ENCODE data around the gene BARHL2.

The BARHL2 gene

DNA sequence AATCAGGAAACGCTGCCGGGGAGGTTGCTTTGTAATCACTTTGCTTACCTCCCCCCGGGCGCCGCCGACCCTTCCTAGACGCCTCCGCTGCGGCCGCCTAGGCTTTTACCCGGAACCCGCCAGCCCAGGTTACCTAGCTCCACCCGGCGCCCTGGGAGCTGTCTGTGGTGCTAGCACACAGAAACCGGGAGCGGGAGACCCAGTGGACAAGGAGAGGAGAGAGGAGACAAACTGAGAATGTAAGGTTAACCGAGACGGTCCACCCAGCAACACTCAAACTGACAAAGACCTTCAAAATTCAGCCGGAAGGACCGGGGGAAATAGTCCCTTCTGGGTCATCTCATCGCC, 9.8 kb downstream of the BARHL2 start:
- Histone ChIP-seq H3K27me3 (ENCODE audit: insufficient read depth, low read length) (peaks cover 97% of the 10 kb centered on the region), H3K4me1 (ENCODE audit: insufficient read depth, low read length) (peaks cover 25% of the 10 kb centered on the region), H3K36me3 (ENCODE audit: insufficient read depth, low read length) (no peaks in the 10 kb centered on the region), H3K9ac (ENCODE audit: low read depth, low read length) (no peak overlapping the region), H3K4me3 (ENCODE audit: low read length) (peak overlapping the region; percentile 49), H3K27ac (ENCODE audit: low read depth, low read length) (no peak overlapping the region), H3K9me3 (ENCODE audit: insufficient read depth, low read depth, low read length) (no peaks in the 10 kb centered on the region)
- WGBS, result under 1% methylated on average over 21 of the region's 21 CpGs

DNA sequence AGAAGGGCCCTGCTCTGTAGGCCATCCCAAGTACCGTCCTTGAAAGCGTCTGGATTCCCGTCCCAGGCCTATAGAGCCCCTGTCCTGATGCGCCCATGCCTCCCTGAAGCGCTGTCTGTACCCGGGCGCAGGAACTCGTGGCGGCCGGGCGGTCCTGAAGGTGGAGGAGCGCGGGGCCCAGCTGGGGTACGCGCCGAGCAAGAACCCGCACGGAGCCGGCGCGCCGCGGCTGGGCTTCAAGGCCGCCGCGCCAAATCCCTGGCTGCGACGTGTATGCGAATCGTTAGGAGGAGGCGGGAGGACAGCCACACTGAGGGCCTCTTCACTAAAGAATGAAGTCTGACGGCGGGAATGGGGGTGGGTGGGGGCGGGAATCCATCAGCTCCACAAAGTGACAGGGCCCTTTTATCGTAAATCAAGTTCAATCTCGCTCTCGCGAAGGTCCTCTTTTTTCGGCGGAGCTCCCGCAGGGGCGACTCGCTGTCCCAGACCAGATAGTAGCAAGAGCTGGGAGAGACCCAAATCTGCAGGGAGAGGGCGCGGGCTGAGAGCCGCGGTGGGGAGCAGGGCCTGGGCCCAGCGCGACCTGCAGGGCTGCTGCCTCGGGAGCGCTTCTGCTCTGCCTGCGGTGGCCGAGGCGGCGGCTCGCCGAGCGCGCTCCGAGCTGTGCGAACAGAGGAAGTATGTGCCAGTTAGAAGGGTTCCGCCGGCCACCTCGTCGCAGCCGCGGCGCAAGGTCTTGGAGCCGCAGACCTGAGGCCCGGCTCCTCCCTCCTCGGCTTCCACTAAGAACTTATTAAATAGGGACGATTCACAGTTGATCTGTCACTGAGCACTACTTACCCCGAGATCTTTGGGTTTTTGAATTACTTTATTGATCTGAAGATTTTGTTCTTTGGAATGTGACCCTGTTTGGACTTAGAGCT, 10.4 kb downstream of the BARHL2 start:
- Histone ChIP-seq H3K27me3 (ENCODE audit: insufficient read depth, low read length) (peaks cover 97% of the 10 kb centered on the region), H3K4me3 (ENCODE audit: low read length) (peak overlapping the region; percentile 49)

DNA sequence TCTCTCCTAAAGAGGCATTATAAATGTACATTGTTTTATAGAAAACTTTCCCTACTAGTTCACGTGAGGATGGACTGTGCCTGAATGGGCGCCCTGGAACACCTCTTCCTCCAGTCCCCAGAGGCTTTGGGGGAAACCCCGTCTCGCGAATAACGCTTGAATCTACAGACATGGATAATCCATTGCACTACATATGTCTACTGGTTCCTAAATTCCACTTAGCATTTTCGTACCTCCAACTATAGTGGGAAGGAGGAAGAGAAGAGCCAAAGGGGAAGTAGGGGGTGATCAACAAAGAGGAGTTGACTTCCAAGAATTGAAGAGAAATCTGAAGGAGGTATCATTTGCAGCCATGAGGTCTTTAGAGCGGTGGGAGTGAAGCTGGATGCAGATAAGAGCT, 11.1 kb downstream of the BARHL2 start:
- Histone ChIP-seq H3K27ac (ENCODE audit: low read depth, low read length) (no peak overlapping the region), H3K4me3 (ENCODE audit: low read length) (peak overlapping the region; percentile 49), H3K27me3 (ENCODE audit: insufficient read depth, low read length) (peaks cover 97% of the 10 kb centered on the region), H3K36me3 (ENCODE audit: insufficient read depth, low read length) (no peaks in the 10 kb centered on the region), H3K4me1 (ENCODE audit: insufficient read depth, low read length) (peaks cover 20% of the 10 kb centered on the region), H3K9me3 (ENCODE audit: insufficient read depth, low read depth, low read length) (no peaks in the 10 kb centered on the region), H3K9ac (ENCODE audit: low read depth, low read length) (no peak overlapping the region)
- 57% methylated on average over 8 of the region's 8 CpGs for WGBS

More for the DNA sequence above, 10.4 kb downstream of the BARHL2 start:
- no peak overlapping the region for H3K27ac ChIP-seq (ENCODE audit: low read depth, low read length)
- H3K4me1 ChIP-seq (ENCODE audit: insufficient read depth, low read length), result peaks cover 25% of the 10 kb centered on the region
- no peaks in the 10 kb centered on the region for H3K36me3 ChIP-seq (ENCODE audit: insufficient read depth, low read length)
- under 1% methylated on average over 73 of the region's 73 CpGs for WGBS
- no peak overlapping the region for H3K9ac ChIP-seq (ENCODE audit: low read depth, low read length)
- H3K9me3 ChIP-seq (ENCODE audit: insufficient read depth, low read depth, low read length), result no peaks in the 10 kb centered on the region

DNA sequence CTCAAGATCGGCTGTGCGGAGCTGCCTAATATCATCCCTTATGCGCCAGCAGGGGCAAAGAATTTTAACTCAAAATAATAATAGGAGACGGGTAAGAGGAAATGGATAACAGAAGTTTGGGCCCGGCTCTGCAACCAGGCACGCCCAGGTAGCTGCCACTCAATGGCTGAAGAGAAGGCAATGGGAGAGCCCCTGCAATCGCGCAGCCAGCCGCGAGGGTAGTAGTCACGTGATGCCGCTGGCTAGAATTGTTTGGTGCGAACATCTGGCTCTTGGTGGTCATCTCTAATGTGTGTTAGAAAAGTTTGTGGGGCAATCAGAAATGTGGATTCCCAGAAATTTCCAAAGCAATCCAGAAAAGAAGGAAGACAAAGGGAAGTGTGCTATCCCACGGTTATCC, 12.3 kb downstream of the BARHL2 start:
- Histone ChIP-seq H3K9ac (ENCODE audit: low read depth, low read length) (no peak overlapping the region), H3K27ac (ENCODE audit: low read depth, low read length) (no peak overlapping the region), H3K4me1 (ENCODE audit: insufficient read depth, low read length) (peaks cover 15% of the 10 kb centered on the region; the same call in 1 of the 2 replicates), H3K27me3 (ENCODE audit: insufficient read depth, low read length) (peaks cover 97% of the 10 kb centered on the region), H3K9me3 (ENCODE audit: insufficient read depth, low read depth, low read length) (no peaks in the 10 kb centered on the region), H3K36me3 (ENCODE audit: insufficient read depth, low read length) (no peaks in the 10 kb centered on the region), H3K4me3 (ENCODE audit: low read length) (no peak overlapping the region)
- WGBS, result 48% methylated on average over 14 of the region's 14 CpGs

DNA sequence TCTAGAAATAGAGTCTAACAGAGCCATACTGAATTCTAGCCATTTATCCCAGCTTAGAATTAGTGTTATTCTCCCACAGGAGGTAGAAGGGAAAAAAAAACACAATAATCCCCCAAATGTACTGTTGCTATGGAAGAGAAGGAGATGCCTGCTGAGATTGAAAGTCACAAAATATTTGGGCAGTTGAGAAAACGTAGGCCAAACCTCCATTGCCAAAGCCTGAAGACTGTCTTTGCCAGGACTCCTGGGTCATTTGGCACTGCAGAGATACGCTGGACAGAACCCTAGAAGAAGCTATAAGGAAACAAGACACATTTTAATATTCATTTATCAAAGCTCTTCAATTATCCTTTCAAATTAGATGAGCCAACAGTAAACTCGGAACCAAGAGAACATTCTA, 22.3 kb downstream of the BARHL2 start:
- Histone ChIP-seq H3K27me3 (ENCODE audit: insufficient read depth, low read length) (peaks cover 2% of the 10 kb centered on the region), H3K4me3 (ENCODE audit: low read length) (no peak overlapping the region), H3K27ac (ENCODE audit: low read depth, low read length) (no peak overlapping the region), H3K36me3 (ENCODE audit: insufficient read depth, low read length) (no peaks in the 10 kb centered on the region), H3K9me3 (ENCODE audit: insufficient read depth, low read depth, low read length) (no peaks in the 10 kb centered on the region), H3K9ac (ENCODE audit: low read depth, low read length) (no peak overlapping the region), H3K4me1 (ENCODE audit: insufficient read depth, low read length) (no peaks in the 10 kb centered on the region)
- WGBS, result 88% methylated on average over 3 of the region's 3 CpGs

DNA sequence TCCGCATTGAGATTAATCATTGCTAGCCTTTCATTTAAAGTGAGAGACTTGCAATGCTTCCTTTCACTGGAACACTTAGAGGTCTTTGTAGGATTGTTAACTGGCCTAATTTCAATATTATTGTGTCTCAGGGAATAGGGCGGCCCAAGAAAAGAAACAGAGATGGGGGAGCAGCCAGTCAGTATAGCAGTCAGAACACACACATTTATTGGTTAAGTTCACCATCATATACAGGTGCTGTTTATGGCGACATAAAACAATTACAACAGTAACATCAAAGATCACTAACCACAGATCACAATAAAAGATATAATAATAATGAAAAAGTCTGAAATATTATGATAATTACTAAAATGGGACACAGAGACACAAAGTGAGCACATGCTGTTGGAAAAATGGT, 29.4 kb downstream of the BARHL2 start:
- Histone ChIP-seq H3K9ac (ENCODE audit: low read depth, low read length) (no peak overlapping the region), H3K27me3 (ENCODE audit: insufficient read depth, low read length) (no peaks in the 10 kb centered on the region), H3K9me3 (ENCODE audit: insufficient read depth, low read depth, low read length) (no peaks in the 10 kb centered on the region), H3K4me3 (ENCODE audit: low read length) (no peak overlapping the region), H3K27ac (ENCODE audit: low read depth, low read length) (no peak overlapping the region), H3K4me1 (ENCODE audit: insufficient read depth, low read length) (no peaks in the 10 kb centered on the region), H3K36me3 (ENCODE audit: insufficient read depth, low read length) (no peaks in the 10 kb centered on the region)
- WGBS, result 94% methylated on average over 2 of the region's 3 CpGs

DNA sequence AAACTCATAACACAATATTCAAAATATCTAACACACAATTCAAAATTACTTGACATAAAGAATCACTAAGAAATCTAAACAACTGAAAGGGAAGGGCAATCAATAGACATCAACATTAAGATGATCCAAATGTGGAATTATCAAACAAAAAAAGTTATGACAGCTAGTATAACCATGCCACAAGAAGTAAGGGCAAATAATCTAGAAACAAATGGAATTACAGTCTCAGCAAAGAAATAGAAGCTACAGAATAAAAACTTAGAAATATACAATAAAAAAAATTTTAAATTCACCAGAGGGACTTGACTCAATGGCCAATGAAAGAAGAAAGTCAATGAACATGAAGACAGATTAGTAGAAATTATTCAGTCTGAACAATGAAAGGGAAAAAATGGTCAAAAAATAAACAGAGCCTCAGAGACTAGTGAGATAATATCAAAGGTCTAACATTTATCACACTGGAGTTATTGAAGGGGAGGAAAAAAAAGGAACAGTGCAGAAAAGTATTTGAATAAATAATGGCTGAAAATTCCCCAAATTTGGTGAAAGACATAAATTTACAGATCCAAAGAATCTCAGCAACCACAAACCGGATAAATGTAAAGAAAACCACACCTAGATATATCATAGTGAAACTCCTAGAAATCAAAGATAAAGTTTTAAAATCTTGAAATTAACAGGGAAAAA, 41.8 kb downstream of the BARHL2 start:
- H3K9me3 ChIP-seq (ENCODE audit: insufficient read depth, low read depth, low read length), result peaks cover 19% of the 10 kb centered on the region
- H3K9ac ChIP-seq (ENCODE audit: low read depth, low read length), result no peak overlapping the region
- no peak overlapping the region for H3K27ac ChIP-seq (ENCODE audit: low read depth, low read length)
- H3K36me3 ChIP-seq (ENCODE audit: insufficient read depth, low read length), result no peaks in the 10 kb centered on the region
- no peaks in the 10 kb centered on the region for H3K4me1 ChIP-seq (ENCODE audit: insufficient read depth, low read length)
- H3K4me3 ChIP-seq (ENCODE audit: low read length), result no peak overlapping the region
- whole genome bisulfite sequencing, result no CpG with 5 or more reads among the region's 1 CpG
- no peaks in the 10 kb centered on the region for H3K27me3 ChIP-seq (ENCODE audit: insufficient read depth, low read length)

DNA sequence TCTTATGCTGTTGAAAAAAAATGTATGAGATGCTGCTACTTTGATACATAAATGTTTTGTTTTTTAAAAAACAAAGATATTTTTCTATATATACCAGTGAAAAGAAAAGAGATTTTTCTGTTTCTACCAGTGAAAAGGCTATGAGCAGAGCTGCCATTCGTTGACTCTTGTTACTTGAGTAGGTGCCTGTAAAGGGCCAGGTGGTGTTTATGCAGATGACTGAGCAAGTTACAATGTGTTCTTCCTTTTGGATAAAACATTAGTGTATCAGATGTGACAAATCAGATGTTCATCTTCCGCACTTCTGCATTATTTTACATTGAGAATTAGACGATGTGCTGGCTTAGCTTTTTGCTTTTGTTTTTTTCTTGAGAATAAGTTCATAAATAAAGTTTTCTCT, 45.4 kb downstream of the BARHL2 start:
- WGBS, result 88% methylated on average over 2 of the region's 3 CpGs
- Histone ChIP-seq H3K4me1 (ENCODE audit: insufficient read depth, low read length) (no peaks in the 10 kb centered on the region), H3K9ac (ENCODE audit: low read depth, low read length) (no peak overlapping the region), H3K9me3 (ENCODE audit: insufficient read depth, low read depth, low read length) (peaks cover 19% of the 10 kb centered on the region), H3K4me3 (ENCODE audit: low read length) (no peak overlapping the region), H3K36me3 (ENCODE audit: insufficient read depth, low read length) (no peaks in the 10 kb centered on the region), H3K27ac (ENCODE audit: low read depth, low read length) (no peak overlapping the region), H3K27me3 (ENCODE audit: insufficient read depth, low read length) (no peaks in the 10 kb centered on the region)

DNA sequence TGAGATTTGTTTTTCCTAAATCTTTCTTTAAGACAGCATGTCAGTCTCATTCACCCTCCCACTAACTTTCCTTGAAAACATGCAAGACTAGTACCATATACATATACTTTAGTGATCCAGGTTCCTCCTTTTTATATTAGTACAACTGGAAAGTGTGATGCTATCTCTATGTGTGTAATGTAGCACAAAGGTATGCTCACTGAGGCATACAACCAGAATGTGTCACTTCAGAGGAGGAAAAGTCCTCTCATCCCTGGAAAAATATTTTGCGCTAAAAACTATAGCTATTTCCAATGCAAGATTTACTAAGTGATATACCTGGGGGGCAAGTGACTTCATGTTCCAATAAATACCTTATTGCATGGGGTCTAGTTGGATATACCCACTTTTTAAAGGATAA, 45.9 kb downstream of the BARHL2 start:
- H3K27ac ChIP-seq (ENCODE audit: low read depth, low read length), result no peak overlapping the region
- 100% methylated on average over 1 of the region's 1 CpG for WGBS
- H3K9me3 ChIP-seq (ENCODE audit: insufficient read depth, low read depth, low read length), result peaks cover 16% of the 10 kb centered on the region
- H3K4me1 ChIP-seq (ENCODE audit: insufficient read depth, low read length), result no peaks in the 10 kb centered on the region
- no peaks in the 10 kb centered on the region for H3K27me3 ChIP-seq (ENCODE audit: insufficient read depth, low read length)
- H3K36me3 ChIP-seq (ENCODE audit: insufficient read depth, low read length), result no peaks in the 10 kb centered on the region
- H3K9ac ChIP-seq (ENCODE audit: low read depth, low read length), result no peak overlapping the region
- H3K4me3 ChIP-seq (ENCODE audit: low read length), result no peak overlapping the region

Measured in HUES64 (cell line).